A673 (cell line): ENCODE results near the gene MON1A. TPM values are rescaled to one million over a fixed set of nuclear protein-coding genes. Genes with fewer than 3 reads are reported as not detected.

Experiments used
- BruUV-seq: library from RNA; stranded (reverse); fragments of 400-500 nt; replicated peaks from 2 replicates; lab custom pipeline; 2021; lab: Mats Ljungman, UMichigan
- CTCF ChIA-PET: fragments of 300-600 bp; sonication (Branson Sonifier 250); formaldehyde crosslinking; loops from one replicate; lab custom pipeline; 2022; ENCODE audit warnings: antibody characterized with exemption; lab: Charles Lee
- POLR2A ChIA-PET: fragments of 300-600 bp; sonication (Branson Sonifier 250); formaldehyde crosslinking; loops from one replicate; lab custom pipeline; 2022; ENCODE audit warnings: antibody characterized with exemption; ENCODE audit not compliant: low non-redundant PET; lab: Charles Lee
- DNase-seq: peaks from one replicate; pipeline ENCODE4 v3.0.0-alpha.2; 2015; ENCODE audit warnings: low spot score
- H3K27ac ChIP-seq: fragments of 200-600 bp; sonication (generic); 2 replicates; pipeline ENCODE4 v1.5.1; 2016; ENCODE audit warnings: mixed run types, low read depth, mild to moderate bottlenecking, mixed read lengths, antibody characterized with exemption, low read length; ENCODE audit not compliant: poor library complexity, severe bottlenecking
- H3K27me3 ChIP-seq: fragments of 200-600 bp; sonication (generic); replicated peaks from 2 replicates; pipeline ENCODE4 v1.6.1; 2017; ENCODE audit warnings: mixed run types, low read depth, mild to moderate bottlenecking, mixed read lengths, antibody characterized with exemption, low read length; ENCODE audit not compliant: insufficient read depth, poor library complexity
- H3K36me3 ChIP-seq: fragments of 200-600 bp; sonication (generic); 2 replicates; pipeline ENCODE4 v1.6.1; 2016; ENCODE audit warnings: mixed run types, mild to moderate bottlenecking, mixed read lengths, antibody characterized with exemption, low read length; ENCODE audit not compliant: insufficient read depth, poor library complexity, severe bottlenecking
- H3K4me1 ChIP-seq: fragments of 200-600 bp; sonication (generic); 2 replicates; pipeline ENCODE4 v1.6.1; 2017; ENCODE audit warnings: mixed run types, mild to moderate bottlenecking, mixed read lengths, antibody characterized with exemption, low read length; ENCODE audit not compliant: insufficient read depth, poor library complexity, severe bottlenecking
- H3K4me3 ChIP-seq: fragments of 200-600 bp; sonication (generic); 2 replicates; pipeline ENCODE4 v1.5.1; 2016; ENCODE audit warnings: low read depth, mixed run types, mild to moderate bottlenecking, mixed read lengths, low read length; ENCODE audit not compliant: poor library complexity, severe bottlenecking
- H3K9me3 ChIP-seq: fragments of 200-600 bp; sonication (generic); 2 replicates; pipeline ENCODE4 v1.6.1; 2016; ENCODE audit warnings: mixed run types, low read depth, mild to moderate bottlenecking, mixed read lengths, antibody characterized with exemption, low read length; ENCODE audit not compliant: poor library complexity, severe bottlenecking
- EZH2 ChIP-seq: fragments of 200-600 bp; sonication (generic); IDR thresholded peaks from 2 replicates; pipeline ENCODE4 v1.6.1; 2017; ENCODE audit warnings: borderline replicate concordance, low read depth, mild to moderate bottlenecking, mixed read lengths, antibody characterized with exemption, low read length; ENCODE audit not compliant: poor library complexity, severe bottlenecking
- intact Hi-C: fragments of 100-400 bp; cut with micrococcal nuclease; formaldehyde crosslinking; loops from one replicate; pipeline ENCODE4 v1.10.0; 2022; ENCODE audit not compliant: unreplicated experiment
- total RNA-seq: library from RNA; stranded (reverse); gene quantifications from 2 replicates; pipeline ENCODE4 v1.2.3, GENCODE V29; 2021
- TF ChIP-seq, protein P1 (sequence below): fragments of 300-800, 200-600 bp; sonication (generic); conservative IDR thresholded peaks from 2 replicates; pipeline ENCODE4 v1.5.1; 2017; ENCODE audit warnings: low read depth, mild to moderate bottlenecking, antibody characterized with exemption, low read length, moderate library complexity, mixed read lengths

MON1A gene
- total RNA-seq, 1 experiment from 2014 or later: 7.5 TPM

DNA sequence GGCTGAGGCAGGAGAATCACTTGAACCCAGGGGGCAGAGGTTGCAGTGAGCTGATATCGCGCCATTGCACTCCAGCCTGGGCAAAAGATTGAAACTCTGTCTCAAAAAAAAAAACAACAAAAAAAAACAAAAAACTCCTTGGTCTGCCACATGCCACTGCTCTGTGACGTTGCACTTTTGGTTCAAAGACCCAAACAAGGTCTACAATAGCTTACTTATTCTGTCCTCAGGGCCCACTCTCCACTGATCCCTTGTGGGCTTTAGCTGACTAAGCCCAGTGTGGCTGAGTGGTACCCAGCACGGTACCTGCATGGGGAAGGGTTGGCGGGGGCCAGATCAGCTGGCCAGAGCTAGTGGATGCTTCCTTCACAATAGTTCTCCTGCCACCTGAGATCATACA is 1.8 kb downstream of the MON1A start:
- no peaks in the 10 kb centered on the region for H3K27me3 ChIP-seq
- POLR2A ChIA-PET: no interaction called here
- BruUV-seq: no TSS peak
- H3K4me1 ChIP-seq: peaks cover 3% of the 10 kb centered on the region
- no peaks in the 10 kb centered on the region for H3K9me3 ChIP-seq
- no peak for DNase-seq
- no peak overlapping the region for H3K27ac ChIP-seq
- intact Hi-C loops: no loop called here
- CTCF ChIA-PET: no interaction called here
- no peaks in the 10 kb centered on the region for H3K36me3 ChIP-seq
- H3K4me3 ChIP-seq: no peak overlapping the region
- TF ChIP-seq, protein P1, sequence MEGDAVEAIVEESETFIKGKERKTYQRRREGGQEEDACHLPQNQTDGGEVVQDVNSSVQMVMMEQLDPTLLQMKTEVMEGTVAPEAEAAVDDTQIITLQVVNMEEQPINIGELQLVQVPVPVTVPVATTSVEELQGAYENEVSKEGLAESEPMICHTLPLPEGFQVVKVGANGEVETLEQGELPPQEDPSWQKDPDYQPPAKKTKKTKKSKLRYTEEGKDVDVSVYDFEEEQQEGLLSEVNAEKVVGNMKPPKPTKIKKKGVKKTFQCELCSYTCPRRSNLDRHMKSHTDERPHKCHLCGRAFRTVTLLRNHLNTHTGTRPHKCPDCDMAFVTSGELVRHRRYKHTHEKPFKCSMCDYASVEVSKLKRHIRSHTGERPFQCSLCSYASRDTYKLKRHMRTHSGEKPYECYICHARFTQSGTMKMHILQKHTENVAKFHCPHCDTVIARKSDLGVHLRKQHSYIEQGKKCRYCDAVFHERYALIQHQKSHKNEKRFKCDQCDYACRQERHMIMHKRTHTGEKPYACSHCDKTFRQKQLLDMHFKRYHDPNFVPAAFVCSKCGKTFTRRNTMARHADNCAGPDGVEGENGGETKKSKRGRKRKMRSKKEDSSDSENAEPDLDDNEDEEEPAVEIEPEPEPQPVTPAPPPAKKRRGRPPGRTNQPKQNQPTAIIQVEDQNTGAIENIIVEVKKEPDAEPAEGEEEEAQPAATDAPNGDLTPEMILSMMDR: no peak
- TF ChIP-seq EZH2: no peak

DNA sequence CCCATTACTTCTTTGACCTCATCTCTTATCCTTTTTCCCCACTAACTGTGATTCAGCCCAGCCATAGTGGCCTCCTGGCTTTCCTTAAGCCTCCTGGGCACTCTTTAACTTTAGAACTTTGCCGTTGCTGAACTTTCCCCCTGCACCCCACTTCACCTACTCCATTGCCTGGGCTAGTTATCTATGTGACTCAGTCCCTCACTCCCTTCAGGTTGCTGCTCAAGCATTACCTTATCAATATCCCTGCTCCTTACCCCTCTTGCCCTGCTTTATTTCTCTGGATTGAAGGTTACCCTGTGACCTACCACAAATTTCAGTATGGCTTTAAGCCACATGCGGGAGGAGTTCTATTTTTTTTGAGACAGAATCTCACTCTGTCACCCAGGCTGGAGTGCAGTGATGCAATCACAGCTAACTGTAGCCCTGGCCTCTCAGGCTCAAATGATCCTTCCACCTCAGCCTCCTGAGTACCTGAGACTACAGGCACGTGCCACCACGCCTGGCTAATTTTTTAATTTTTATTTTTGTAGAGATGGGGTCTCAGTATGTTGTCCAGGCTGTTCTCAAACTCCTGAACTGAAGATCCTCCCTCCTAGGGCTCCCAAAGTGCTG is 3.4 kb downstream of the MON1A start:
- no peaks in the 10 kb centered on the region for H3K9me3 ChIP-seq
- BruUV-seq: no TSS peak
- TF ChIP-seq, protein P1: no peak
- no peak for TF ChIP-seq EZH2
- no peak overlapping the region for H3K4me3 ChIP-seq
- no peaks in the 10 kb centered on the region for H3K36me3 ChIP-seq
- H3K4me1 ChIP-seq: peaks cover 3% of the 10 kb centered on the region
- H3K27me3 ChIP-seq: no peaks in the 10 kb centered on the region
- no peak for DNase-seq
- H3K27ac ChIP-seq: no peak overlapping the region
- POLR2A ChIA-PET: no interaction called here
- CTCF ChIA-PET: no interaction called here
- intact Hi-C loops: no loop called here

DNA sequence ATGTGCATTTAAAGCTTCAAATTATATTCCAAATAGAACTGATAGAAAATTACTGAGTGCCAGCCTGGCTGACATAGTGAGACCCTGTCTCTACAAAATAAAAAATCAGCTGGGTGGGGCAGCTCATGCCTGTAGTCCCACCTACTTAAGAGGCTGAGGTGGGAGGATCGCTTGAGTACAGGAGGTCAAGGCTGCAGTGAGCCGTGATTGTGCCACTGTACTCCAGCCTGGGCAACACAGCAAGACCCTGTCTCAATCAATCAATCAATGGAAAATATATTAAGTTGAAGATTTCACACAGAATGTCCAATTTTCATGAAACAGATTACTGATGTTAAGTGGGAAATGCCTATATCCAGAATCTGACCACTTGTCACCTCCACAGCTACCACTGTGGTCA is 4.1 kb downstream of the MON1A start:
- Histone ChIP-seq H3K36me3 (no peaks in the 10 kb centered on the region), H3K9me3 (no peaks in the 10 kb centered on the region), H3K4me1 (peaks cover 3% of the 10 kb centered on the region), H3K4me3 (no peak overlapping the region), H3K27me3 (no peaks in the 10 kb centered on the region), H3K27ac (no peak overlapping the region)
- intact Hi-C loops: no loop called here
- ChIA-PET POLR2A (no interaction called here), CTCF (no interaction called here)
- no peak for TF ChIP-seq EZH2
- TF ChIP-seq, protein P1: no peak
- no TSS peak for BruUV-seq
- no peak for DNase-seq
